Body of pancreas (tissue), 4 donors: ENCODE data around the gene MSANTD2.

Source experiments
- CTCF ChIP-seq, 7 experiments: fragments of 450-650 bp in 4 of 7; fragments of 200-600 bp in 3 of 7; sonication (generic) in 3 of 7; IDR thresholded peaks; one replicate each; pipeline ENCODE4 v1.5.1; 2016 to 2019; ENCODE audit warnings: antibody characterized with exemption in 7 of 7
- POLR2A ChIP-seq, 3 donors: fragments of 450-650 bp; IDR thresholded peaks; one replicate each; pipeline ENCODE4 v1.6.1; 2016; ENCODE audit warnings: antibody characterized with exemption in 3 of 3, mild to moderate bottlenecking in 2 of 3

GRCh38 chr11:124761301-124762104, 38.7 kb downstream of the MSANTD2 start:
- no peak for TF ChIP-seq CTCF (IDR thresholded peaks at IDR 0.05)
- no peak for TF ChIP-seq POLR2A (IDR thresholded peaks at IDR 0.05)
